Activated T-cell treated with anti-CD3 and anti-CD28 coated beads, Interleukin-2, amount 50 U/mL, for 72 hours (primary cell): Measurements from ENCODE around the gene RFX5. TPM values are rescaled to one million over a fixed set of nuclear protein-coding genes. Genes with fewer than 3 reads are reported as not detected.
"Not testable (repeated sequence)": the region's sequence is repeated elsewhere in the genome, so short reads cannot be mapped to it uniquely, and the experiment has no call there.

Experiments
- ATAC-seq, 2 donors: fragments of 150-1000 bp; cut with Tn5 transposase; replicated peaks in 1 of 2; 2 replicates each; pipeline ENCODE4 v1.10.0; 2021; ENCODE audit warnings: moderate library complexity in 2 of 2, mild to moderate bottlenecking in 1 of 2
- DNase-seq, 2 donors: peaks; one replicate each; pipeline ENCODE4 v3.0.0; 2021 to 2022; ENCODE audit warnings: mixed read lengths in 1 of 2
- H3K27ac Mint-ChIP-seq: one replicate; pipeline ENCODE4 v1.8.0; 2022; ENCODE audit warnings: mild to moderate bottlenecking, moderate library complexity, mixed read lengths
- H3K27me3 Mint-ChIP-seq: one replicate; pipeline ENCODE4 v1.8.0; 2022; ENCODE audit warnings: low read depth, mixed read lengths
- H3K36me3 Mint-ChIP-seq, 2 donors: one replicate each; pipeline ENCODE4 v1.8.0; 2022; ENCODE audit warnings: mixed read lengths in 2 of 2, mild to moderate bottlenecking in 1 of 2; ENCODE audit not compliant: insufficient read depth in 2 of 2
- H3K4me1 Mint-ChIP-seq: one replicate; pipeline ENCODE4 v1.8.0; 2022; ENCODE audit warnings: low read depth, mixed read lengths
- H3K4me3 Mint-ChIP-seq, 2 donors: one replicate each; pipeline ENCODE4 v1.8.0; 2022; ENCODE audit warnings: mild to moderate bottlenecking in 2 of 2, mixed read lengths in 2 of 2, moderate library complexity in 2 of 2
- H3K9me3 Mint-ChIP-seq, 2 donors: one replicate each; pipeline ENCODE4 v1.8.0; 2022; ENCODE audit warnings: mixed read lengths in 2 of 2
- total RNA-seq, 2 donors: library from RNA; stranded (reverse); gene quantifications; one replicate each; pipeline ENCODE4 v1.2.3, GENCODE V29; 2022

Gene RFX5
- total RNA-seq, result 10 to 100 TPM; 67.6 to 95.4 TPM

DNA sequence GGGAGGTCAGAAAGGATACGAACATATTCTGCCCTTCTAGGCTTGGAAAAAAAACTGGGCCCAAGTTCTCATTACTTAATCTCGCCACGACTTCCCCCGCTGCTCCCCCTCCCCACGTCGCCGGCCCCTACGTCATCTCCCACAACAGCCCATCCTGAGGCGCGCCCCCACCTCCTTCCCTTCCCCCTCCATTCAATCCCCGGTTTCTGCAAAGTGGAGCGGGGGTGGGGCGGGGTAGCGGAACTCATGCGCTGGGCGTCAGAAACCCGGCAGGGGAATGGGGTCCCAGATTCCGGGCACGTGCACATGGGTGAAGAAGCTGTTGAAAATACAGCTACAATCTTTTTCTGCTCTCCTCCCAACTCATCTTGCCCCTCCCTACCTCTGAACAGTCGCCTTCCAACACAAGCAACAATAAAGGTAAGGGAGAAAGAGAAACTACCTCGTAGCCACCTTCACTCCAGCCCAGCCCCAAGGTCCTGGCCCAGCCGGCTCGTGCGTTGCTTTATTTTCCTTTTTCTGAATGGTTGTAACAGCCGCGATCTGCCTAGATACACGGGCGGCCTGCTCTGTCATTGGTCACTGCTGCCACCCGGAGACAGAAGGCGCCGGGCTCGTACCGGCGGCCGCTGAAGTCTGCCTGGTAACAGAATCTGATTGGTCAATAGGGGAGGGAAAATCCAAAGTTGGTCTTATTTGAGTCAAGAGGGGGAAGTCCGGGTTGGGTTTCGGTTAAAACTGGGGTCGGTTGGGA lies at the start of gene RFX5:
Gene RFX5, minus strand, starts transcription at position 484 of the 754 bp plus-strand sequence. CDS start 932 bp downstream, outside the sequence.
- Mint-ChIP-seq H3K4me1 (peaks cover 36% of the 10 kb centered on the region), H3K4me3 (peak within 1 kb of the TSS; percentile 96 to 98), H3K27me3 (no peaks in the 10 kb centered on the region), H3K36me3 (peaks cover 6 to 14% of the 10 kb centered on the region in 2 donors), H3K27ac (peak within 1 kb of the TSS; percentile 98), H3K9me3 (peaks cover 0 to 2% of the 10 kb centered on the region in 2 donors)
- ATAC-seq, result peak; percentile 97 to 98
- peak; percentile 92 to 96 for DNase-seq

GRCh38 chr1:151396265-151396664 lies 49.2 kb upstream of the RFX5 start:
- H3K27me3 Mint-ChIP-seq, result not testable (repeated sequence)
- peaks cover 13 to 17% of the 10 kb centered on the region in 2 donors for H3K36me3 Mint-ChIP-seq

GRCh38 chr1:151393583-151393982 lies 46.5 kb upstream of the RFX5 start:
- no peak overlapping the region for H3K4me3 Mint-ChIP-seq
- DNase-seq (no peak), ATAC-seq (no peak)
- H3K36me3 Mint-ChIP-seq, result no peaks in the 10 kb centered on the region
- no peaks in the 10 kb centered on the region for H3K27me3 Mint-ChIP-seq
- H3K27ac Mint-ChIP-seq, result no peak overlapping the region
- no peaks in the 10 kb centered on the region for H3K4me1 Mint-ChIP-seq
- no peaks in the 10 kb centered on the region for H3K9me3 Mint-ChIP-seq

More at GRCh38 chr1:151396265-151396664, 49.2 kb upstream of the RFX5 start:
- H3K27ac Mint-ChIP-seq, H3K4me3 Mint-ChIP-seq, ATAC-seq, DNase-seq, H3K9me3 Mint-ChIP-seq: not testable (repeated sequence)
- peaks cover 15% of the 10 kb centered on the region for H3K4me1 Mint-ChIP-seq

- H3K9me3 Mint-ChIP-seq, result no peaks in the 10 kb centered on the region
- no peak for DNase-seq
- no peaks in the 10 kb centered on the region for H3K4me1 Mint-ChIP-seq
- H3K27ac Mint-ChIP-seq, result no peak overlapping the region
- no peaks in the 10 kb centered on the region for H3K27me3 Mint-ChIP-seq
- H3K4me3 Mint-ChIP-seq, result no peak overlapping the region
- ATAC-seq, result no peak
- no peaks in the 10 kb centered on the region for H3K36me3 Mint-ChIP-seq
Observed at GRCh38 chr1:151391079-151391563, 44.1 kb upstream of the RFX5 start.

- peak in 1 of 2 donors; percentile 28 for ATAC-seq
- H3K27ac Mint-ChIP-seq, H3K4me3 Mint-ChIP-seq, H3K4me1 Mint-ChIP-seq, DNase-seq, H3K27me3 Mint-ChIP-seq, H3K36me3 Mint-ChIP-seq, H3K9me3 Mint-ChIP-seq: not testable (repeated sequence)
Observed at GRCh38 chr1:151390221-151391078, 43.4 kb upstream of the RFX5 start.

DNA sequence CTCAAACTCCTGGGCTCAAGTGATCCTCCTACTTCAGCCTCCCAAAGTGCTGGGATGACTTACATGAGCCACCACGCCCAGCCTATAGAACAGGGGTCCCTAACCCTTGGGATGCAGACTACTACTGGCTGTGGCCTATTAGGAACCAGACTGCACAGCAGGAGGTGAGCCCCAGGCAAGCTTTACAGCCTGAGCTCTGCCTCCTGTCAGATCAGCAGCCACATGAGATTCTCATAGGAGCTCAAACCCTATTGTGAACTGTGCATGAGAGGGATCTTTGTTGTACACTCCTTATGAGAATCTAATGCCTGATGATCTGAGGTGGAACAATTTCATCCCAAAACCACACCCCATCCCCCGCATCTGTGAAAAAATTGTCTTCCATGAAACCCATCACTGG lies 39.0 kb upstream of the RFX5 start:
- no peaks in the 10 kb centered on the region for H3K27me3 Mint-ChIP-seq
- DNase-seq (no peak), ATAC-seq (no peak)
- H3K4me1 Mint-ChIP-seq, result no peaks in the 10 kb centered on the region
- no peaks in the 10 kb centered on the region for H3K36me3 Mint-ChIP-seq
- H3K27ac Mint-ChIP-seq, result no peak overlapping the region
- no peak overlapping the region for H3K4me3 Mint-ChIP-seq
- no peaks in the 10 kb centered on the region for H3K9me3 Mint-ChIP-seq

- ATAC-seq, result no peak
- Mint-ChIP-seq H3K9me3 (no peaks in the 10 kb centered on the region), H3K27ac (no peak overlapping the region), H3K27me3 (no peaks in the 10 kb centered on the region), H3K4me3 (no peak overlapping the region), H3K4me1 (no peaks in the 10 kb centered on the region), H3K36me3 (no peaks in the 10 kb centered on the region)
- no peak for DNase-seq
Observed at GRCh38 chr1:151384584-151384983, 37.5 kb upstream of the RFX5 start.

DNA sequence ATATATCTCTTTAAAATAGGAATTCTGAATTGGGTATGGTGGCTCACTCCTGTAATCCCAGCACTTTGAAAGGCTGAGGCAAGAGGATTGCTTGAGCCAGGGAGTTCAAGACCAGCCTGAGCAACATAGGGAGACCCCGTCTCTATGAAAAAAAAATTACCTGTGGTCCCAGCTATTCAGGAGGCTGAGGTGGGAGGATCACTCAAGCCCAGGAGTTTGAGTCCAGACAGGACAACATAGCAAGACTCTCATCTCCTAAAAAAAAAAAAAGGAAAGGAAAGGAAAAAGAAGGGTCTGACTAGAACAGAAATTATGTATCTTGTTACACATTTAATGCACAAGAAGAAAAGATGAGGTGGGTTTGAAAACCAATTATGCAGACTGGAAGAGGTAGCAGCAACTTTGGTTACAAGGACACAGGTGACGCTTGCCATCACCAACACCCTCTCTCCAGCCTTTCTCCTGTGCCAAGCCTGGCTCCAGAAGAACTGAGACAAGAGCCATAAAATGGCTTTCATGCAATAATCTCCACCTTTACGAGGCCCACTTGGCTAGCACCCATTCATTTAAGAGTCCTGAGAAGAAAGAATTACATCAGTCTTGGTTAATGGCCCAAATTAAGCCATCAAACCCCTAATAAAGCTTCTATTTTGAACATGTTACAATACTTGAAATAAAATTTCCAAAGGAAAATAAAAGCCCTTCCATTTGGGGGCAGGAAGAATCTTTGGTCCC lies 30.3 kb upstream of the RFX5 start:
- no peak for DNase-seq
- no peaks in the 10 kb centered on the region for H3K9me3 Mint-ChIP-seq
- no peaks in the 10 kb centered on the region for H3K36me3 Mint-ChIP-seq
- H3K27ac Mint-ChIP-seq, result no peak overlapping the region
- ATAC-seq, result no peak
- H3K27me3 Mint-ChIP-seq, result no peaks in the 10 kb centered on the region
- H3K4me1 Mint-ChIP-seq, result no peaks in the 10 kb centered on the region
- no peak overlapping the region for H3K4me3 Mint-ChIP-seq

- Mint-ChIP-seq H3K27ac (no peak overlapping the region), H3K4me1 (no peaks in the 10 kb centered on the region), H3K4me3 (no peak overlapping the region), H3K27me3 (no peaks in the 10 kb centered on the region), H3K9me3 (no peaks in the 10 kb centered on the region), H3K36me3 (no peaks in the 10 kb centered on the region)
- ATAC-seq, result no peak
- no peak for DNase-seq
Observed at GRCh38 chr1:151373196-151373595, 26.1 kb upstream of the RFX5 start.

DNA sequence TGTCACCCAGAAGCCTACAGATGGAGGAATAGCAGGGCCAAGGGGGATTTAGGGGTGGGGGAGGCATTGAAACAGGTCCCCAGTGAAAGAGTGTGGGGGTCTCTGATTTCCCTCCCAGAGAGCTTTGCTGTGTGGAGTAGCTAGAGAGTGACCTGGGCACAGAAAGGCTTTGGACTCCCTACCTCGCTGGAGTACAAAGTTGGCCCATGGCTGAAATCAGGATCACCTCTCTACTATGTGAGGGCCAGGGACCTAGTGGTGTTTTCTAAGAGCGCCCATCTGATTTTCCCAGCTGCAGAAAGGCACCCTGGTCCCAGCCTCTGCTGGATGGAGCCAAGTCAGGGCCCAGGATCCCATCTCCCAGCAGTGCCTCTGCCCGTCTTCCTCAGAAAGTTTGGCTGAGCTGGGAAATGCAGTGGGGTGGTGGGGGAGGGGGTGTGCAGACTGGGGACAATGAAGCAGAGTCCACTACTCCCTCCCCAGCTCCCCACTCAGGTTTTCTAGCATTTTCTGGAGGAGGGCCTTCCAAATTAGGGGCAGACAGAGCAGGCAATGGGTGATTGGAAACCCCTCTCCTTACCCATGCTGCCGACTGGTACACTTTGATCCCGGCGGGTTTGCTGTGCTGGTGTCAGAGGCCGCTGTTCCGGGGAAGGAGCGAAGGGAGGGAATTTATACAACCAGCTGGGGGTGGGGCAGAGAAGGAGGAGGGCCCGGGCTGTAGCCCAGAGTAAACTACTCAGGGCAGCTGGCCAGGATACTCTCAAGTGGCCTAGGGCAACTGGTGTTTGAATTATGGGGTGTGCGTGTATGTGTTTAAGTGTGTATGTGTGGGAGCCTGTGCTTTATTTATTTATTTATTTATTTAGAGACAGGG lies 25.2 kb upstream of the RFX5 start, which contains the start of gene SELENBP1:
Gene SELENBP1, minus strand, starts transcription at position 648 of the 877 bp plus-strand sequence. Its CDS starts 64 bp downstream, at position 584.
- no peak for ATAC-seq
- DNase-seq, result no peak
- H3K9me3 Mint-ChIP-seq, result no peaks in the 10 kb centered on the region
- H3K4me1 Mint-ChIP-seq, result no peaks in the 10 kb centered on the region
- no peak within 1 kb of the TSS for H3K4me3 Mint-ChIP-seq
- no peak within 1 kb of the TSS for H3K27ac Mint-ChIP-seq
- H3K36me3 Mint-ChIP-seq, result no peaks in the 10 kb centered on the region
- H3K27me3 Mint-ChIP-seq, result no peaks in the 10 kb centered on the region

GRCh38 chr1:151371370-151372057 lies 24.5 kb upstream of the RFX5 start:
- no peak overlapping the region for H3K27ac Mint-ChIP-seq
- no peak for ATAC-seq
- H3K9me3 Mint-ChIP-seq, result no peaks in the 10 kb centered on the region

More at GRCh38 chr1:151371370-151372057, 24.5 kb upstream of the RFX5 start:
- Mint-ChIP-seq H3K36me3 (no peaks in the 10 kb centered on the region), H3K27me3 (no peaks in the 10 kb centered on the region), H3K4me1 (no peaks in the 10 kb centered on the region), H3K4me3 (no peak overlapping the region)
- no peak for DNase-seq
